Natural killer cell (primary cell): ENCODE results near the gene SSUH2. TPM values are rescaled to one million over a fixed set of nuclear protein-coding genes. Genes with fewer than 3 reads are reported as not detected.

Source experiments
- ATAC-seq, 3 donors: fragments of 150-1000 bp in 2 of 3; fragments of 200-7000 bp in 1 of 3; cut with Tn5 transposase; 1 replicate in 1 of 3; 2 replicates in 2 of 3; pipeline ENCODE4 v1.10.0; 2021; ENCODE audit warnings: mild to moderate bottlenecking in 2 of 3, moderate library complexity in 2 of 3
- DNase-seq, 2 donors: peaks; one replicate each; pipeline versions ENCODE4 v3.0.0 to v3.0.0-alpha.2; 2013 to 2021; ENCODE audit warnings: mixed read lengths in 1 of 2
- H3K27ac ChIP-seq: one replicate; pipeline ENCODE4 v1.5.1; 2013; ENCODE audit warnings: mild to moderate bottlenecking, low read length
- H3K27me3 ChIP-seq: one replicate; pipeline ENCODE4 v1.6.1; 2013; ENCODE audit warnings: low read length; ENCODE audit not compliant: control insufficient read depth, insufficient read depth
- H3K36me3 ChIP-seq: one replicate; pipeline ENCODE4 v1.6.1; 2013; ENCODE audit warnings: low read length; ENCODE audit not compliant: control insufficient read depth, insufficient read depth
- H3K4me1 ChIP-seq: one replicate; pipeline ENCODE4 v1.6.1; 2013; ENCODE audit warnings: low read length; ENCODE audit not compliant: control insufficient read depth, insufficient read depth
- H3K4me3 ChIP-seq: one replicate; pipeline ENCODE4 v1.5.1; 2013; ENCODE audit warnings: low read length
- H3K9me3 ChIP-seq: one replicate; pipeline ENCODE4 v1.6.1; 2013; ENCODE audit warnings: low read length; ENCODE audit not compliant: control insufficient read depth, insufficient read depth
- H3K27ac Mint-ChIP-seq, 2 donors: one replicate each; pipeline ENCODE4 v1.8.0; 2022; ENCODE audit warnings: mild to moderate bottlenecking in 2 of 2, mixed read lengths in 2 of 2, moderate library complexity in 1 of 2
- H3K27me3 Mint-ChIP-seq, 2 donors: one replicate each; pipeline ENCODE4 v1.8.0; 2022; ENCODE audit warnings: low read depth in 2 of 2, mixed read lengths in 2 of 2
- H3K36me3 Mint-ChIP-seq: one replicate; pipeline ENCODE4 v1.8.0; 2022; ENCODE audit warnings: mixed read lengths
- H3K4me1 Mint-ChIP-seq, 2 donors: one replicate each; pipeline ENCODE4 v1.8.0; 2022; ENCODE audit warnings: mixed read lengths in 2 of 2
- H3K4me3 Mint-ChIP-seq: one replicate; pipeline ENCODE4 v1.8.0; 2022; ENCODE audit warnings: mild to moderate bottlenecking, moderate library complexity, mixed read lengths
- H3K9me3 Mint-ChIP-seq, 2 donors: one replicate each; pipeline ENCODE4 v1.8.0; 2022; ENCODE audit warnings: mixed read lengths in 2 of 2
- CTCF ChIP-seq: fragments of 200-600 bp; IDR thresholded peaks from one replicate; pipeline ENCODE4 v1.8.0; 2022; ENCODE audit warnings: antibody characterized with exemption
- WGBS: methylation state at CpG from one replicate; pipeline ENCODE4 v1.1.7; 2013; ENCODE audit warnings: missing lambda C conversion rate; ENCODE audit not compliant: insufficient coverage; 5-methylcytosine and 5-hydroxymethylcytosine counted together
- intact Hi-C: fragments of 100-400 bp; cut with micrococcal nuclease; formaldehyde crosslinking; loops from one replicate; pipeline ENCODE4 v1.14.2; 2022
- total RNA-seq, 4 donors: library from RNA; stranded (reverse); fragments of 120-200 nt in 1 of 4; gene quantifications; one replicate each; pipeline versions ENCODE4 v1.2.3 to v1.2.4, GENCODE V29; 2013 to 2022

SSUH2 gene
- total RNA-seq, 3 donors from 2014 or later (not counting 1 experiment from before 2014, with no cell fraction given): not detected

DNA sequence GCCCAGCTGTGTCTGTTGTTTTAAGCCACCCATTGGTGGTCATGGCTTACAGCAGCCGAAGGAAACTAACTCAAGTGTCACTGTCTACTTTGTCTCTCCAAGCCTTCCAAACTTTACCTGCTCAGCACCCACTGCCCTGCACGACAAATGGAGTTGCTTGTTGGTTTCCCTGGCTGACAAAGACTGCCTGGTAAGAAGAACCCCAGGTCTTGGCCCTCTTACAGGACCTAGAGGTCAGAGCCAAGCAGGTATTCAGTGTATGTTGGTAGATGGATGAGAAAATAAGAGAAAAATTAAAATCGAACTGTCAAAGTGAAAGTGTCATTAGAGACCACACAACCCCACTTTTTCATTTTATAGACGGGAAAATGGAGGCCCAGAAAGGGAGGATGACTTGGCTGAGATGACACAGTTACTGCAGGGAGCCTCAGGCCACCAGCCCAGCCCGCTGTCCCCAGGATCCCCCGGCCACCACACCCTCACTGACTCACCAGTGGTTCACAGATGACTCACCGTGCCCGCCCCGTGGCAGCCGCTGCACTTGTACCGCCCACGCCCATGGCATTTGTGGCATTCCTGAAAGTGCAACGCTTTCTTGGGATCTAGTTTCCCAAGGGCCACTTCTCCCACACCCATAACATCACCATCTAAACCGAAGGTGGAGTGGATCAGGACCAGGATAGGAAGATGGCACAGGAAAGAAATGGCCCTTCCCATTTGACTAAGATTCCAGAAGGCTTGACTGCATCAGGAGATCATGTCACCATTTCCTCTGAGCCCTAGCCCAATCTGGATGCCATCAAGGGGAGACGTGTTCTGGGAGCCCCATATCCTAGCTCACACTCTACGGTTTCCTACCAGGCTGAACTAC, 15.2 kb downstream of the SSUH2 start:
- intact Hi-C loops: no loop called here
- H3K9me3 Mint-ChIP-seq: no peaks in the 10 kb centered on the region
- ATAC-seq: peak in 1 of 3 donors; percentile 64
- no peak overlapping the region for H3K27ac Mint-ChIP-seq
- peak in 1 of 2 donors; percentile 63 for DNase-seq
- Histone ChIP-seq H3K4me3 (no peak overlapping the region), H3K27ac (no peak overlapping the region), H3K4me1 (peaks cover 9% of the 10 kb centered on the region), H3K27me3 (no peaks in the 10 kb centered on the region), H3K9me3 (no peaks in the 10 kb centered on the region), H3K36me3 (no peaks in the 10 kb centered on the region)
- H3K36me3 Mint-ChIP-seq: no peaks in the 10 kb centered on the region
- H3K4me1 Mint-ChIP-seq: no peaks in the 10 kb centered on the region
- H3K27me3 Mint-ChIP-seq: no peaks in the 10 kb centered on the region
- no peak for TF ChIP-seq CTCF
- H3K4me3 Mint-ChIP-seq: no peak overlapping the region
- 78% methylated on average over 14 of the region's 16 CpGs for WGBS

- Histone ChIP-seq H3K9me3 (no peaks in the 10 kb centered on the region), H3K36me3 (no peaks in the 10 kb centered on the region), H3K27me3 (no peaks in the 10 kb centered on the region), H3K4me3 (no peak overlapping the region), H3K4me1 (peaks cover 16% of the 10 kb centered on the region), H3K27ac (no peak overlapping the region)
- peaks cover 0 to 6% of the 10 kb centered on the region in 2 donors for H3K4me1 Mint-ChIP-seq
- intact Hi-C loops: no loop called here
- TF ChIP-seq CTCF: no peak
- ATAC-seq: no peak
- H3K4me3 Mint-ChIP-seq: peak overlapping the region; percentile 6
- 91% methylated on average over 5 of the region's 5 CpGs for WGBS
- H3K27ac Mint-ChIP-seq: no peak overlapping the region
- H3K36me3 Mint-ChIP-seq: no peaks in the 10 kb centered on the region
- DNase-seq: no peak
- H3K27me3 Mint-ChIP-seq: peaks cover 0 to 6% of the 10 kb centered on the region in 2 donors
- H3K9me3 Mint-ChIP-seq: no peaks in the 10 kb centered on the region
Observed at GRCh38 chr3:8627949-8628348, 16.6 kb downstream of the SSUH2 start.

- Mint-ChIP-seq H3K4me3 (no peak overlapping the region), H3K36me3 (no peaks in the 10 kb centered on the region), H3K4me1 (peaks cover 0 to 10% of the 10 kb centered on the region in 2 donors), H3K9me3 (no peaks in the 10 kb centered on the region), H3K27ac (no peak overlapping the region), H3K27me3 (peaks cover 0 to 8% of the 10 kb centered on the region in 2 donors)
- no peaks in the 10 kb centered on the region for H3K9me3 ChIP-seq
- H3K27me3 ChIP-seq: no peaks in the 10 kb centered on the region
- H3K4me3 ChIP-seq: no peak overlapping the region
- peaks cover 20% of the 10 kb centered on the region for H3K4me1 ChIP-seq
- 85% methylated on average over 19 of the region's 19 CpGs for WGBS
- H3K27ac ChIP-seq: no peak overlapping the region
- no peak for DNase-seq
- TF ChIP-seq CTCF: no peak
- H3K36me3 ChIP-seq: no peaks in the 10 kb centered on the region
- intact Hi-C loops: no loop called here
- no peak for ATAC-seq
Observed at GRCh38 chr3:8627201-8627940, 17.2 kb downstream of the SSUH2 start.
